ENCODE results near the gene POLR3A. TPM values are rescaled to one million over a fixed set of nuclear protein-coding genes. Genes with fewer than 3 reads are reported as not detected.

Gene POLR3A
- total and polyA plus RNA-seq, 2 of the 13 experiments (the other 11 are each of a cell fraction or from before 2014, with no cell fraction given) = 13.6 to 19.2 TPM

DNA sequence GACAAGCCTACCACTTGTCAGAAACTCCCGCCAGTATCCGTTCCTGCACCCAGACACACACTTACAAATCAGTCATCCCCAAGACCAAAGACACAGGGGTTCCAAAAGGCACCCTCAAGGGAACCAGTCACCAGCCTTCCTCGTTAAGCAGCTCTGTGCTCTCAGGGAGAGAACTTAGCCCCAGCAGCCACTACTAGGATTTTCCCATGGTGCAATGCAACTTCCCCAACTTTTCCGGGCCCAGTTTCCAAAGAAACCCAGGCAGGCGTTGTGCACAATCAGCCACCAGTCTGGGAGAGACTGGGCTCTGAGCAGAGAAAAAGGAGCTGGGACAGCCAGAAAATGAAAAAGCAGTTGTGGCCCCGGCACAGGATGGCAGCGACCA, 103.9 kb downstream of the POLR3A start (continued):
- TF ChIP-seq, protein P1, sequence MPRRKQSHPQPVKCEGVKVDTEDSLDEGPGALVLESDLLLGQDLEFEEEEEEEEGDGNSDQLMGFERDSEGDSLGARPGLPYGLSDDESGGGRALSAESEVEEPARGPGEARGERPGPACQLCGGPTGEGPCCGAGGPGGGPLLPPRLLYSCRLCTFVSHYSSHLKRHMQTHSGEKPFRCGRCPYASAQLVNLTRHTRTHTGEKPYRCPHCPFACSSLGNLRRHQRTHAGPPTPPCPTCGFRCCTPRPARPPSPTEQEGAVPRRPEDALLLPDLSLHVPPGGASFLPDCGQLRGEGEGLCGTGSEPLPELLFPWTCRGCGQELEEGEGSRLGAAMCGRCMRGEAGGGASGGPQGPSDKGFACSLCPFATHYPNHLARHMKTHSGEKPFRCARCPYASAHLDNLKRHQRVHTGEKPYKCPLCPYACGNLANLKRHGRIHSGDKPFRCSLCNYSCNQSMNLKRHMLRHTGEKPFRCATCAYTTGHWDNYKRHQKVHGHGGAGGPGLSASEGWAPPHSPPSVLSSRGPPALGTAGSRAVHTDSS (CRISPR knock-in tag; conservative IDR thresholded peaks at IDR 0.05) = no peak
- TF ChIP-seq, protein P2, sequence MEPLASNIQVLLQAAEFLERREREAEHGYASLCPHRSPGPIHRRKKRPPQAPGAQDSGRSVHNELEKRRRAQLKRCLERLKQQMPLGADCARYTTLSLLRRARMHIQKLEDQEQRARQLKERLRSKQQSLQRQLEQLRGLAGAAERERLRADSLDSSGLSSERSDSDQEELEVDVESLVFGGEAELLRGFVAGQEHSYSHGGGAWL (CRISPR knock-in tag; IDR thresholded peaks at IDR 0.05) = 0 out of 2 replicates have a peak, but pooled peaks have one; percentile 9
- TF ChIP-seq ATAD3A (CRISPR knock-in tag; IDR thresholded peaks at IDR 0.05) (no peak), ZBTB7A (CRISPR knock-in tag; IDR thresholded peaks at IDR 0.05) (no peak), NAIF1 (CRISPR knock-in tag; IDR thresholded peaks at IDR 0.05; ENCODE audit: borderline replicate concordance) (no peak), ZNF331 (CRISPR knock-in tag; IDR thresholded peaks at IDR 0.05) (no peak), ZMAT3 (CRISPR knock-in tag; conservative IDR thresholded peaks at IDR 0.05) (no peak), SAP130 (CRISPR knock-in tag; IDR thresholded peaks at IDR 0.05; ENCODE audit: low read depth) (peak; percentile 37), FOSL1 (CRISPR knock-in tag; IDR thresholded peaks at IDR 0.05; ENCODE audit: borderline replicate concordance) (no peak), ZNF230 (CRISPR knock-in tag; IDR thresholded peaks at IDR 0.05) (no peak), ZSCAN30 (CRISPR knock-in tag; IDR thresholded peaks at IDR 0.05) (no peak)
- TF ChIP-seq, protein P3, sequence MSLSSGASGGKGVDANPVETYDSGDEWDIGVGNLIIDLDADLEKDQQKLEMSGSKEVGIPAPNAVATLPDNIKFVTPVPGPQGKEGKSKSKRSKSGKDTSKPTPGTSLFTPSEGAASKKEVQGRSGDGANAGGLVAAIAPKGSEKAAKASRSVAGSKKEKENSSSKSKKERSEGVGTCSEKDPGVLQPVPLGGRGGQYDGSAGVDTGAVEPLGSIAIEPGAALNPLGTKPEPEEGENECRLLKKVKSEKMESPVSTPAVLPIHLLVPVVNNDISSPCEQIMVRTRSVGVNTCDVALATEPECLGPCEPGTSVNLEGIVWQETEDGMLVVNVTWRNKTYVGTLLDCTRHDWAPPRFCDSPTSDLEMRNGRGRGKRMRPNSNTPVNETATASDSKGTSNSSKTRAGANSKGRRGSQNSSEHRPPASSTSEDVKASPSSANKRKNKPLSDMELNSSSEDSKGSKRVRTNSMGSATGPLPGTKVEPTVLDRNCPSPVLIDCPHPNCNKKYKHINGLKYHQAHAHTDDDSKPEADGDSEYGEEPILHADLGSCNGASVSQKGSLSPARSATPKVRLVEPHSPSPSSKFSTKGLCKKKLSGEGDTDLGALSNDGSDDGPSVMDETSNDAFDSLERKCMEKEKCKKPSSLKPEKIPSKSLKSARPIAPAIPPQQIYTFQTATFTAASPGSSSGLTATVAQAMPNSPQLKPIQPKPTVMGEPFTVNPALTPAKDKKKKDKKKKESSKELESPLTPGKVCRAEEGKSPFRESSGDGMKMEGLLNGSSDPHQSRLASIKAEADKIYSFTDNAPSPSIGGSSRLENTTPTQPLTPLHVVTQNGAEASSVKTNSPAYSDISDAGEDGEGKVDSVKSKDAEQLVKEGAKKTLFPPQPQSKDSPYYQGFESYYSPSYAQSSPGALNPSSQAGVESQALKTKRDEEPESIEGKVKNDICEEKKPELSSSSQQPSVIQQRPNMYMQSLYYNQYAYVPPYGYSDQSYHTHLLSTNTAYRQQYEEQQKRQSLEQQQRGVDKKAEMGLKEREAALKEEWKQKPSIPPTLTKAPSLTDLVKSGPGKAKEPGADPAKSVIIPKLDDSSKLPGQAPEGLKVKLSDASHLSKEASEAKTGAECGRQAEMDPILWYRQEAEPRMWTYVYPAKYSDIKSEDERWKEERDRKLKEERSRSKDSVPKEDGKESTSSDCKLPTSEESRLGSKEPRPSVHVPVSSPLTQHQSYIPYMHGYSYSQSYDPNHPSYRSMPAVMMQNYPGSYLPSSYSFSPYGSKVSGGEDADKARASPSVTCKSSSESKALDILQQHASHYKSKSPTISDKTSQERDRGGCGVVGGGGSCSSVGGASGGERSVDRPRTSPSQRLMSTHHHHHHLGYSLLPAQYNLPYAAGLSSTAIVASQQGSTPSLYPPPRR (CRISPR knock-in tag; IDR thresholded peaks at IDR 0.05; ENCODE audit: borderline replicate concordance) = no peak
- TF ChIP-seq, protein P4, sequence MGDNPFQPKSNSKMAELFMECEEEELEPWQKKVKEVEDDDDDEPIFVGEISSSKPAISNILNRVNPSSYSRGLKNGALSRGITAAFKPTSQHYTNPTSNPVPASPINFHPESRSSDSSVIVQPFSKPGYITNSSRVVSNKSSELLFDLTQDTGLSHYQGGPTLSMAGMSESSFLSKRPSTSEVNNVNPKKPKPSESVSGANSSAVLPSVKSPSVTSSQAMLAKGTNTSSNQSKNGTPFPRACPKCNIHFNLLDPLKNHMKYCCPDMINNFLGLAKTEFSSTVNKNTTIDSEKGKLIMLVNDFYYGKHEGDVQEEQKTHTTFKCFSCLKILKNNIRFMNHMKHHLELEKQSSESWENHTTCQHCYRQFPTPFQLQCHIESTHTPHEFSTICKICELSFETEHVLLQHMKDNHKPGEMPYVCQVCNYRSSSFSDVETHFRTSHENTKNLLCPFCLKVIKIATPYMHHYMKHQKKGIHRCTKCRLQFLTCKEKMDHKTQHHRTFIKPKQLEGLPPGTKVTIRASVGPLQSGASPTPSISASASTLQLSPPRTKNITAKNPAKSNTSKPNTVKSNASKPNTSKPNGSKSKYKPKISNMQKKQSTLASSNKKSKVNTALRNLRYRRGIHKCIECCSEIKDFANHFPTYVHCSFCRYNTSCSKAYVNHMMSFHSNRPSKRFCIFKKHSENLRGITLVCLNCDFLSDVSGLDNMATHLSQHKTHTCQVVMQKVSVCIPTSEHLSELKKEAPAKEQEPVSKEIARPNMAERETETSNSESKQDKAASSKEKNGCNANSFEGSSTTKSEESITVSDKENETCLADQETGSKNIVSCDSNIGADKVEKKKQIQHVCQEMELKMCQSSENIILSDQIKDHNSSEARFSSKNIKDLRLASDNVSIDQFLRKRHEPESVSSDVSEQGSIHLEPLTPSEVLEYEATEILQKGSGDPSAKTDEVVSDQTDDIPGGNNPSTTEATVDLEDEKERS (CRISPR knock-in tag; IDR thresholded peaks at IDR 0.05) = no peak
- TF ChIP-seq, protein P5, sequence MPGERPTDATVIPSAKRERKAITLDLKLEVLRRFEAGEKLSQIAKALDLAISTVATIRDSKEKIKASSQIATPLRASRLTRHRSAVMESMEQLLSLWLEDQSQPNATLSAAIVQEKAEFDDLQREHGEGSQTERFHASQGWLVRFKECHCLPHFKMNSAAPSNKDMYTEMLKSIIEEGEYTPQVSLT (CRISPR knock-in tag; IDR thresholded peaks at IDR 0.05; ENCODE audit: borderline replicate concordance, low read depth) = no peak
